ENCODE measurements around the gene TMEM235.

- TF ChIP-seq CTCF (IDR thresholded peaks at IDR 0.05; ENCODE audit: extremely low read depth in 1 of 2, insufficient read depth in 1 of 2, low read depth in 1 of 2, low read length in 2 of 2) = no peak
- TF ChIP-seq GATA2 (IDR thresholded peaks at IDR 0.05; ENCODE audit: insufficient read depth, insufficient read length, low read depth, low read length) = no peak
- TF ChIP-seq EZH2 (IDR thresholded peaks at IDR 0.05; ENCODE audit: borderline replicate concordance, low read depth, low read length, severe bottlenecking) = no peak
- TF ChIP-seq POLR2AphosphoS5 (IDR thresholded peaks at IDR 0.05; ENCODE audit: insufficient read depth, low read depth, low read length) = no peak
- TF ChIP-seq POLR2A (IDR thresholded peaks at IDR 0.05; ENCODE audit: low read depth, low read length) = no peak
- TF ChIP-seq, protein P1, sequence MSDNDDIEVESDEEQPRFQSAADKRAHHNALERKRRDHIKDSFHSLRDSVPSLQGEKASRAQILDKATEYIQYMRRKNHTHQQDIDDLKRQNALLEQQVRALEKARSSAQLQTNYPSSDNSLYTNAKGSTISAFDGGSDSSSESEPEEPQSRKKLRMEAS (IDR thresholded peaks at IDR 0.05; ENCODE audit: insufficient read depth, insufficient read length) = no peak
- no peak for TF ChIP-seq MYC (IDR thresholded peaks at IDR 0.05; ENCODE audit: low read depth, low read length)
- no peak for TF ChIP-seq FOS (IDR thresholded peaks at IDR 0.05; ENCODE audit: borderline replicate concordance, insufficient read depth, low read length)
These were observed 22.9 kb upstream of the TMEM235 start for GRCh38 chr17:78208486-78208885.
